ENCODE results near the gene RNF2. TPM values are rescaled to one million over a fixed set of nuclear protein-coding genes. Genes with fewer than 3 reads are reported as not detected.

The RNF2 gene
- total RNA-seq, 2 donors from 2014 or later: 16.9 to 33.1 TPM

DNA sequence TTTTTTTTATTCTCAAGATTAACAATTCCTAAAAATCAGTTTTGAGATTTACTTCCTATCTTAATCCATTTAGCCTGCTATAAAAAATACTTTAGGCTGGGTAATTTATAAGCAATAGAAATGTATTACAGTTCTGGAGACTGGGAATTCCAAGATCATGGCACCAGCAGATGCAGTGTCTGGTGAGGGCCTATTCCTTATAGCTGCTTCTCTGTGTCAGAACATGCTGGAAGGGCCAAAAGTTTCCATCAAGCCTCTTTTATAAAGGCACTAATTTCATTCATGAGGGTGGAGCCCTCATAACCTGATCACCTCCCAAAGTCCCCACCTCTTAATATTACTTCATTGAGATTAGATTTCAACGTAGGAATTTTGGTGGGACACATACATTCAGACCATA, 41.7 kb downstream of the RNF2 start:
- no peaks in the 10 kb centered on the region for H3K9me3 ChIP-seq
- no peak for DNase-seq (ENCODE audit: low spot score)
- no peaks in the 10 kb centered on the region for H3K36me3 ChIP-seq
- H3K4me3 ChIP-seq: no peak overlapping the region
- H3K27ac ChIP-seq: no peak overlapping the region
- H3K27me3 ChIP-seq (replicated peaks; ENCODE audit: insufficient read depth): no peaks in the 10 kb centered on the region
- H3K4me1 ChIP-seq (replicated peaks): no peaks in the 10 kb centered on the region
- TF ChIP-seq POLR2AphosphoS5 (IDR thresholded peaks at IDR 0.05) (no peak), POLR2A (IDR thresholded peaks at IDR 0.05) (no peak)
- TF ChIP-seq, protein P1, sequence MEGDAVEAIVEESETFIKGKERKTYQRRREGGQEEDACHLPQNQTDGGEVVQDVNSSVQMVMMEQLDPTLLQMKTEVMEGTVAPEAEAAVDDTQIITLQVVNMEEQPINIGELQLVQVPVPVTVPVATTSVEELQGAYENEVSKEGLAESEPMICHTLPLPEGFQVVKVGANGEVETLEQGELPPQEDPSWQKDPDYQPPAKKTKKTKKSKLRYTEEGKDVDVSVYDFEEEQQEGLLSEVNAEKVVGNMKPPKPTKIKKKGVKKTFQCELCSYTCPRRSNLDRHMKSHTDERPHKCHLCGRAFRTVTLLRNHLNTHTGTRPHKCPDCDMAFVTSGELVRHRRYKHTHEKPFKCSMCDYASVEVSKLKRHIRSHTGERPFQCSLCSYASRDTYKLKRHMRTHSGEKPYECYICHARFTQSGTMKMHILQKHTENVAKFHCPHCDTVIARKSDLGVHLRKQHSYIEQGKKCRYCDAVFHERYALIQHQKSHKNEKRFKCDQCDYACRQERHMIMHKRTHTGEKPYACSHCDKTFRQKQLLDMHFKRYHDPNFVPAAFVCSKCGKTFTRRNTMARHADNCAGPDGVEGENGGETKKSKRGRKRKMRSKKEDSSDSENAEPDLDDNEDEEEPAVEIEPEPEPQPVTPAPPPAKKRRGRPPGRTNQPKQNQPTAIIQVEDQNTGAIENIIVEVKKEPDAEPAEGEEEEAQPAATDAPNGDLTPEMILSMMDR (IDR thresholded peaks at IDR 0.05): no peak
- intact Hi-C loops (cut with DNase I): no loop called here
- 97% methylated on average over 1 of the region's 1 CpG for WGBS

DNA sequence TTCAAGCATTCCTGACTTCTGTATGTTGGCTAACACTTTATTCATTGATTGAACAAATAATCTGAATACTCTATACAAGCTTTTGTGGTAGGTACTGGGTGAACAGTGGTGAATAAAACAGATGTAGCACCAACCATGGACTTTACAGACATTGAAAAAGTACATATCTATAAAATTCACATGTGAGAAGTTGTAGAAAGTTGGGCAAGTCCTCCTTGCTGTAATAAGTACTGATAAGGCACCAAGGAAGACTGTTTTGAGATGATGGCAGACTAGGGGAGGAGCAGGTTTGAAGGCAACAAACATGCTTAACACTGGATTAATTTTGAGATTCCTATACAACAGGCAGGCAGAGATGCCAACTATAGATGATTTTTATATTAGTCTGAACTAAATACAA, 42.4 kb downstream of the RNF2 start:
- Histone ChIP-seq H3K27ac (no peak overlapping the region), H3K4me3 (no peak overlapping the region), H3K9me3 (no peaks in the 10 kb centered on the region), H3K27me3 (replicated peaks; ENCODE audit: insufficient read depth) (no peaks in the 10 kb centered on the region), H3K36me3 (no peaks in the 10 kb centered on the region), H3K4me1 (replicated peaks) (no peaks in the 10 kb centered on the region)
- TF ChIP-seq, protein P1 (IDR thresholded peaks at IDR 0.05): no peak
- TF ChIP-seq POLR2A (IDR thresholded peaks at IDR 0.05) (no peak), POLR2AphosphoS5 (IDR thresholded peaks at IDR 0.05) (no peak)
- intact Hi-C loops (cut with DNase I): no loop called here
- DNase-seq (ENCODE audit: low spot score): no peak

DNA sequence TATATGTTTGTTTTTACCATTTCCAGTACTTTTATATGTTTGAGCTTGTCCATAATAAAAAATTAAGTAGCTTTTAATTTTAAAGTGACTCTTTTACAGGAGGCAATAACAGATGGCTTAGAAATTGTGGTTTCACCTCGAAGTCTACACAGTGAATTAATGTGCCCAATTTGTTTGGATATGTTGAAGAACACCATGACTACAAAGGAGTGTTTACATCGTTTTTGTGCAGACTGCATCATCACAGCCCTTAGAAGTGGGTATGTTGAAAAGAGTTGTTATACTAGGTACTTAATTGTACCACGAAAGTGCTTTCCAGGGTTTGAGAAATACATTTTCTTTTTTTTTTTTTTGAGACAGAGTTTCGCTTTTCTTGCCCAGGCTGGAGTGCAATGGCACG, 46.1 kb downstream of the RNF2 start:
- Histone ChIP-seq H3K36me3 (no peaks in the 10 kb centered on the region), H3K4me1 (replicated peaks) (no peaks in the 10 kb centered on the region), H3K27me3 (replicated peaks; ENCODE audit: insufficient read depth) (no peaks in the 10 kb centered on the region), H3K4me3 (no peak overlapping the region), H3K27ac (no peak overlapping the region), H3K9me3 (no peaks in the 10 kb centered on the region)
- 43% methylated on average over 5 of the region's 5 CpGs for WGBS
- intact Hi-C loops (cut with DNase I): no loop called here
- DNase-seq (ENCODE audit: low spot score): no peak
- TF ChIP-seq POLR2AphosphoS5 (IDR thresholded peaks at IDR 0.05) (no peak), POLR2A (IDR thresholded peaks at IDR 0.05) (no peak)
- TF ChIP-seq, protein P1 (IDR thresholded peaks at IDR 0.05): no peak

DNA sequence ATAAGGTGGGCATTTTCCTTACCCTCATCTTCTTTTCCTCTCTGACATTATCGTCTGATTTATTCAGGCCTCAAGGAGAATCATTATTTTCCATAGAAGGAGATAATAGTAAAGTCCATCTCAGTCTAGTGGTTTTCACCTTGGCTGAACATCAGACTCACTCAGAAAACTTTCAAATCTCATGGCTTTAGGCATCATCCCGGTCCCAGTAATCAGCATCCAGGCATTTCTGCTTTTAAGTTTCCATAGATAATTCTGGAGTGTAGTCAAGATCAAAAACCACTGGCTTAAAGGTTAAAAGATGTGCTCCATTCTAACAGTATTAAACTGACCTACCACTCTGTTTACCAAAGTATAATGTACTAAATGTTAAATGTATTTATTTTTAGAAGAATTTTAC, 49.4 kb downstream of the RNF2 start:
- WGBS: 91% methylated on average over 2 of the region's 2 CpGs
- H3K27me3 ChIP-seq (replicated peaks; ENCODE audit: insufficient read depth): no peaks in the 10 kb centered on the region
- H3K4me1 ChIP-seq (replicated peaks): no peaks in the 10 kb centered on the region
- TF ChIP-seq, protein P1 (IDR thresholded peaks at IDR 0.05): no peak
- TF ChIP-seq POLR2AphosphoS5 (IDR thresholded peaks at IDR 0.05): no peak
- TF ChIP-seq POLR2A (IDR thresholded peaks at IDR 0.05): no peak
- no peak overlapping the region for H3K4me3 ChIP-seq
- intact Hi-C loops (cut with DNase I): no loop called here
- no peaks in the 10 kb centered on the region for H3K9me3 ChIP-seq
- no peak overlapping the region for H3K27ac ChIP-seq
- no peaks in the 10 kb centered on the region for H3K36me3 ChIP-seq
- DNase-seq (ENCODE audit: low spot score): no peak

DNA sequence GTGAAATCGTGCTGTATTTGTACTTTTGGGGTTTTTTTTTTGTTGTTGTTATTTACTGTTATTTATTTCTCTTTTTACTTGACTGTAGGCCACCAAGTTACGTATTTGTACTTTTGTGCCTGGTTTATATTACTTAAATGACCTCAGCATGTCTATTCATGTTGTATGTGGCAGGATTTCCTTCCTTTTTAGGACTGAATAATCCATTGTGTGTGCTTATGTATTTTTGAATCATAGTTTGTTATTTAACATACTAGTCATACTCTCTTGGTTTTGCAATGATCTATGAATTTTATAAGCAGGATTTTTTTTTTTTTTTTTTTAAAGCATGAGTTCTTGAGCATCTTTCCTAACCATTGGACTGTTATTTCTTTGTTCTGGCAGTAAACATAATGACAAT, 51.2 kb downstream of the RNF2 start:
- TF ChIP-seq, protein P1 (IDR thresholded peaks at IDR 0.05): no peak
- TF ChIP-seq POLR2AphosphoS5 (IDR thresholded peaks at IDR 0.05): no peak
- TF ChIP-seq POLR2A (IDR thresholded peaks at IDR 0.05): no peak
- no peaks in the 10 kb centered on the region for H3K9me3 ChIP-seq
- no peak for DNase-seq (ENCODE audit: low spot score)
- H3K4me1 ChIP-seq (replicated peaks): no peaks in the 10 kb centered on the region
- WGBS: 61% methylated on average over 2 of the region's 2 CpGs
- H3K36me3 ChIP-seq: no peaks in the 10 kb centered on the region
- intact Hi-C loops (cut with DNase I): no loop called here
- H3K27me3 ChIP-seq (replicated peaks; ENCODE audit: insufficient read depth): no peaks in the 10 kb centered on the region
- no peak overlapping the region for H3K4me3 ChIP-seq
- no peak overlapping the region for H3K27ac ChIP-seq

All from prostate gland (tissue), 2 donors.